CD14-positive monocyte (primary cell): ENCODE data around the gene RAI2. TPM values are rescaled to one million over a fixed set of nuclear protein-coding genes. Genes with fewer than 3 reads are reported as not detected.

Experiments
- DNase-seq, 3 donors: peaks; one replicate each; pipeline ENCODE4 v3.0.0-alpha.2; 2011 to 2022
- H2AFZ ChIP-seq: 2 replicates; pipeline ENCODE4 v1.6.0; 2012; ENCODE audit warnings: mild to moderate bottlenecking, low read depth, low read length, inconsistent platforms; ENCODE audit not compliant: insufficient read depth, poor library complexity, severe bottlenecking
- H3K27ac ChIP-seq, 2 donors: 1 replicate in 1 of 2; 2 replicates in 1 of 2; pipeline ENCODE4 v1.5.1; 2012 to 2013; ENCODE audit warnings: low read length in 2 of 2, control low read depth in 1 of 2, inconsistent platforms in 1 of 2, low read depth in 1 of 2, mild to moderate bottlenecking in 1 of 2
- H3K27me3 ChIP-seq, 2 donors: one replicate each; pipeline versions ENCODE4 v1.6.0 to v1.6.1; 2011 to 2013; ENCODE audit warnings: low read length in 2 of 2; ENCODE audit not compliant: control insufficient read depth in 2 of 2, insufficient read depth in 2 of 2
- H3K36me3 ChIP-seq, 2 donors: replicated peaks in 1 of 2; 1 replicate in 1 of 2; 2 replicates in 1 of 2; pipeline versions ENCODE4 v1.5.1 to v1.6.1; 2012 to 2013; ENCODE audit warnings: low read length in 2 of 2, control low read depth in 1 of 2, inconsistent platforms in 1 of 2, mild to moderate bottlenecking in 1 of 2; ENCODE audit not compliant: insufficient read depth in 2 of 2, control insufficient read depth in 1 of 2
- H3K4me1 ChIP-seq, 2 donors: 1 replicate in 1 of 2; 2 replicates in 1 of 2; pipeline versions ENCODE4 v1.5.1 to v1.6.1; 2012 to 2013; ENCODE audit warnings: low read length in 2 of 2, control low read depth in 1 of 2, inconsistent platforms in 1 of 2, mild to moderate bottlenecking in 1 of 2, moderate library complexity in 1 of 2; ENCODE audit not compliant: insufficient read depth in 2 of 2, control insufficient read depth in 1 of 2
- H3K4me2 ChIP-seq: replicated peaks from 2 replicates; pipeline ENCODE3; 2012; ENCODE audit warnings: low read length, moderate library complexity, mild to moderate bottlenecking; ENCODE audit not compliant: poor library complexity, severe bottlenecking; ENCODE audit errors: extremely low read depth
- H3K4me3 ChIP-seq, 3 experiments: fragments of 200-600 bp in 1 of 3; sonication (generic) in 1 of 3; replicated peaks in 1 of 3; 1 replicate in 2 of 3; 2 replicates in 1 of 3; pipeline ENCODE4 v1.5.1; 2011 to 2013; ENCODE audit warnings: low read length in 3 of 3, mild to moderate bottlenecking in 3 of 3, control low read depth in 2 of 3, low read depth in 2 of 3, inconsistent platforms in 1 of 3, moderate library complexity in 1 of 3
- H3K79me2 ChIP-seq: 2 replicates; pipeline ENCODE4 v1.6.0; 2012; ENCODE audit warnings: mild to moderate bottlenecking, control low read depth, inconsistent platforms, low read length, moderate library complexity; ENCODE audit not compliant: insufficient read depth
- H3K9ac ChIP-seq: 2 replicates; pipeline ENCODE4 v1.6.0; 2017; ENCODE audit warnings: low read length, mild to moderate bottlenecking; ENCODE audit not compliant: insufficient read depth, poor library complexity, severe bottlenecking
- H3K9me3 ChIP-seq, 2 donors: replicated peaks in 1 of 2; 1 replicate in 1 of 2; 2 replicates in 1 of 2; pipeline versions ENCODE4 v1.5.1 to v1.6.1; 2012 to 2013; ENCODE audit warnings: low read length in 2 of 2, control low read depth in 1 of 2; ENCODE audit not compliant: control insufficient read depth in 1 of 2, insufficient read depth in 1 of 2
- H4K20me1 ChIP-seq: 2 replicates; pipeline ENCODE4 v1.6.0; 2012; ENCODE audit warnings: mild to moderate bottlenecking, low read length, control low read depth, moderate library complexity; ENCODE audit not compliant: insufficient read depth
- H3K27ac Mint-ChIP-seq, 7 donors: one replicate each; pipeline ENCODE4 v1.8.0; 2020; ENCODE audit warnings: mild to moderate bottlenecking in 7 of 7, mixed read lengths in 7 of 7, moderate library complexity in 6 of 7, inconsistent platforms in 2 of 7
- H3K27me3 Mint-ChIP-seq, 3 donors: one replicate each; pipeline ENCODE4 v1.8.0; 2021 to 2022; ENCODE audit warnings: low read depth in 3 of 3, mild to moderate bottlenecking in 3 of 3, mixed read lengths in 3 of 3, moderate library complexity in 3 of 3, inconsistent platforms in 1 of 3
- H3K36me3 Mint-ChIP-seq, 2 donors: one replicate each; pipeline ENCODE4 v1.8.0; 2020; ENCODE audit warnings: mixed read lengths in 2 of 2, inconsistent platforms in 1 of 2, mild to moderate bottlenecking in 1 of 2
- H3K4me1 Mint-ChIP-seq: one replicate; pipeline ENCODE4 v1.8.0; 2020; ENCODE audit warnings: mild to moderate bottlenecking, mixed read lengths
- H3K4me3 Mint-ChIP-seq, 2 donors: one replicate each; pipeline ENCODE4 v1.8.0; 2020; ENCODE audit warnings: mild to moderate bottlenecking in 2 of 2, mixed read lengths in 2 of 2, moderate library complexity in 1 of 2
- H3K9me3 Mint-ChIP-seq, 7 donors: one replicate each; pipeline ENCODE4 v1.8.0; 2020 to 2022; ENCODE audit warnings: mixed read lengths in 7 of 7, mild to moderate bottlenecking in 6 of 7, moderate library complexity in 6 of 7, inconsistent platforms in 2 of 7
- CTCF ChIP-seq: fragments of 200-600 bp; IDR thresholded peaks from one replicate; pipeline ENCODE4 v1.8.0; 2022; ENCODE audit warnings: antibody characterized with exemption, mild to moderate bottlenecking
- WGBS: methylation state at CpG from one replicate; pipeline ENCODE4 v1.1.5; 2013; ENCODE audit warnings: missing lambda C conversion rate; ENCODE audit not compliant: insufficient coverage; 5-methylcytosine and 5-hydroxymethylcytosine counted together
- intact Hi-C, 2 donors: fragments of 100-400 bp; cut with micrococcal nuclease; formaldehyde crosslinking; loops; one replicate each; pipeline versions ENCODE4 v1.15.0 to v1.15.1; 2023
- polyA plus RNA-seq, 3 donors: library from polyadenylated mRNA; depleted of rRNA in 1 of 3; unstranded in 2 of 3; stranded (reverse) in 1 of 3; fragments of 300-500 nt in 2 of 3; fragments of >200 nt in 1 of 3; fragmentation: Illumina TruSeq in 2 of 3; gene quantifications; 1 replicate in 2 of 3; 2 replicates in 1 of 3; pipeline ENCODE4 v1.2.3, GENCODE V29; 2012 to 2021

Gene RAI2
- polyA plus RNA-seq, 3 donors = not detected

- intact Hi-C loops = no loop called here
- Histone ChIP-seq H3K79me2 (no peaks in the 10 kb centered on the region), H3K4me1 (no peaks in the 10 kb centered on the region), H3K4me2 (no peak overlapping the region), H2AFZ (no peak overlapping the region), H3K27ac (no peak overlapping the region), H3K27me3 (peaks cover 0 to 5% of the 10 kb centered on the region in 2 donors), H3K4me3 (no peak overlapping the region), H3K9ac (no peak overlapping the region), H4K20me1 (no peaks in the 10 kb centered on the region), H3K36me3 (no peaks in the 10 kb centered on the region), H3K9me3 (no peaks in the 10 kb centered on the region)
- H3K36me3 Mint-ChIP-seq = no peaks in the 10 kb centered on the region
- no peak overlapping the region for H3K4me3 Mint-ChIP-seq
- no peaks in the 10 kb centered on the region for H3K4me1 Mint-ChIP-seq
- no peak overlapping the region for H3K27ac Mint-ChIP-seq
- peaks cover 2 to 6% (median 4%) of the 10 kb centered on the region in 3 donors for H3K27me3 Mint-ChIP-seq
- peaks cover 0 to 5% (median 2%) of the 10 kb centered on the region in 7 donors for H3K9me3 Mint-ChIP-seq
- DNase-seq = no peak
- TF ChIP-seq CTCF = no peak
Measured at GRCh38 chrX:17876135-17876534, 15.0 kb upstream of the RAI2 start.

DNA sequence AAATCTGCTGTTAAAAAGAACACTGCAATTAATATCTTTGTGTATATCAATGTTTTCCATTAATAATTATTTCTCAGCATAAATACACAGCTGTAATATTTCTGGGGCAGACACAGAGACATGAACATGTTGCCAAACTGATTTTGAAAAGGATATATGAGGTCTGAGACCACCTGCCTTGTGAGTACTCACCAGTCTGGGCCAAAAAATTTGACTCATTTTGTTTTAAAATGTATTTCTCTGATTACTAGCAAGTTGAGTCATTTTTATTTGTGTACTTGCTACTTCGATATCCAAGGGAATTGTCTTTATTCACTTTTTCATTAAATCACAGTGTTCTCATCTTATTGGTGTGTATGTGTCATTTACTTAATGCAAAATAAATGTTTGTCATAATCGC is 8.5 kb upstream of the RAI2 start:
- Histone ChIP-seq H3K36me3 (no peaks in the 10 kb centered on the region), H4K20me1 (no peaks in the 10 kb centered on the region), H3K27me3 (peaks cover 0 to under 1% of the 10 kb centered on the region in 2 donors), H3K79me2 (no peaks in the 10 kb centered on the region), H3K4me2 (no peak overlapping the region), H3K27ac (no peak overlapping the region), H3K4me3 (no peak overlapping the region), H3K4me1 (no peaks in the 10 kb centered on the region), H2AFZ (no peak overlapping the region), H3K9me3 (no peaks in the 10 kb centered on the region), H3K9ac (no peak overlapping the region)
- no peak overlapping the region for H3K4me3 Mint-ChIP-seq
- no peak overlapping the region for H3K27ac Mint-ChIP-seq
- H3K4me1 Mint-ChIP-seq = no peaks in the 10 kb centered on the region
- H3K27me3 Mint-ChIP-seq = peaks cover 8 to 17% (median 10%) of the 10 kb centered on the region in 3 donors
- H3K36me3 Mint-ChIP-seq = no peaks in the 10 kb centered on the region
- no CpG with 5 or more reads among the region's 2 CpGs for WGBS
- intact Hi-C loops = no loop called here
- no peak for DNase-seq
- peaks cover 0 to 4% (median 0%) of the 10 kb centered on the region in 7 donors for H3K9me3 Mint-ChIP-seq
- no peak for TF ChIP-seq CTCF
